Fibroblast of villous mesenchyme (primary cell): Measurements from ENCODE around the gene KRTAP4-16. TPM values are rescaled to one million over a fixed set of nuclear protein-coding genes. Genes with fewer than 3 reads are reported as not detected.
"Not testable (repeated sequence)": the region's sequence is repeated elsewhere in the genome, so short reads cannot be mapped to it uniquely, and the experiment has no call there.

Experiments used
- DNase-seq: peaks from one replicate; pipeline ENCODE4 v3.0.0-alpha.2; 2010; ENCODE audit warnings: low read depth
- H3K4me3 ChIP-seq: 2 replicates; pipeline ENCODE4 v1.5.1; 2011; ENCODE audit warnings: low read depth, mild to moderate bottlenecking, low read length
- total RNA-seq: library from RNA; depleted of rRNA; stranded (reverse); fragments of >200 nt; gene quantifications from 2 replicates; pipeline ENCODE4 v1.2.3, GENCODE V29; 2012
- TF ChIP-seq, protein P1 (sequence below): IDR thresholded peaks from 2 replicates; pipeline ENCODE4 v1.5.1; 2012; ENCODE audit warnings: low read depth, mild to moderate bottlenecking, low read length; ENCODE audit not compliant: insufficient read depth

KRTAP4-16 gene
- total RNA-seq, 1 donor, result not detected

DNA sequence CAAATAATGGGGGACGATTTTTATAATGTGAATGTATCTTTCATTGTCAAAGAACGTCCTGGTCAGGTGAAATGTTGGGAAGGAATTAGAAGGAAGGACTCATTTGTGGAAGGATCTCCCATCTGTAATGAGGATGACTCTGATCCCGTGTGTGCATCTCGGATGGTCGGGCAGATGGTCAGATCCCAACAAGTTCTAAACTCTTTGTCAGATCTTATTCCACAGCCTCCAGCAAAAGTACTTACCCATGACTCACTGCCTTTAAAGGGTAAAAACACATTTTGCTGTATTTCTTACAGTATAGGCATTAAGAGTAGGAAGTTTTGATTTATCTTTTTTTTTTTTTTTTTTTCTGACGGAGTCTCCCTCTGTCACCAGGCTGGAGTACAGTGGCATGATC is 3.5 kb downstream of the KRTAP4-16 start:
- H3K4me3 ChIP-seq, result no peak overlapping the region
- TF ChIP-seq, protein P1, sequence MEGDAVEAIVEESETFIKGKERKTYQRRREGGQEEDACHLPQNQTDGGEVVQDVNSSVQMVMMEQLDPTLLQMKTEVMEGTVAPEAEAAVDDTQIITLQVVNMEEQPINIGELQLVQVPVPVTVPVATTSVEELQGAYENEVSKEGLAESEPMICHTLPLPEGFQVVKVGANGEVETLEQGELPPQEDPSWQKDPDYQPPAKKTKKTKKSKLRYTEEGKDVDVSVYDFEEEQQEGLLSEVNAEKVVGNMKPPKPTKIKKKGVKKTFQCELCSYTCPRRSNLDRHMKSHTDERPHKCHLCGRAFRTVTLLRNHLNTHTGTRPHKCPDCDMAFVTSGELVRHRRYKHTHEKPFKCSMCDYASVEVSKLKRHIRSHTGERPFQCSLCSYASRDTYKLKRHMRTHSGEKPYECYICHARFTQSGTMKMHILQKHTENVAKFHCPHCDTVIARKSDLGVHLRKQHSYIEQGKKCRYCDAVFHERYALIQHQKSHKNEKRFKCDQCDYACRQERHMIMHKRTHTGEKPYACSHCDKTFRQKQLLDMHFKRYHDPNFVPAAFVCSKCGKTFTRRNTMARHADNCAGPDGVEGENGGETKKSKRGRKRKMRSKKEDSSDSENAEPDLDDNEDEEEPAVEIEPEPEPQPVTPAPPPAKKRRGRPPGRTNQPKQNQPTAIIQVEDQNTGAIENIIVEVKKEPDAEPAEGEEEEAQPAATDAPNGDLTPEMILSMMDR, result no peak
- peak; percentile 8 for DNase-seq

DNA sequence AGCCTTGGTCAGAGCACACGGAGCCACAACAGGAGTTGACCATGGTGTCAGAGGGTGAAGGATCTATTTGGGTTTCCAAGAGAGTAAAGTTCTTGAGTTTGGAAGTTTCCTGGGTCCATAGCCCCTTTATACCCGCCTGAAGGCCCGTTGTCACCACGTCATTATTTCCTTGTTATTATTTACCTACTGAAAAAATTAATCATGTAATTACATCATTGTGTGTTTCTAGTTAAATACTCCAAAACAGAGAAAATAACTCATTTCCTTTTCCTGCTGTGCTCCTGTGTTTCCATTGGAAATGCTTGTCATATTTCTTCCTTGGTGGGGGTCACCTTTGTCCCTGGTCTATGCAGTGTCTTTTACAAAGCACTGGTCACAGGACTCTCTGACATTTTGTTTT is 4.0 kb downstream of the KRTAP4-16 start, which contains the start of gene KRTAP4-8:
Gene KRTAP4-8 (minus strand): TSS at position 101 of the 400 bp plus-strand sequence. CDS start 58 bp downstream, at position 43.
- no peak within 1 kb of the TSS for H3K4me3 ChIP-seq
- TF ChIP-seq, protein P1, result no peak
- DNase-seq, result no peak

DNA sequence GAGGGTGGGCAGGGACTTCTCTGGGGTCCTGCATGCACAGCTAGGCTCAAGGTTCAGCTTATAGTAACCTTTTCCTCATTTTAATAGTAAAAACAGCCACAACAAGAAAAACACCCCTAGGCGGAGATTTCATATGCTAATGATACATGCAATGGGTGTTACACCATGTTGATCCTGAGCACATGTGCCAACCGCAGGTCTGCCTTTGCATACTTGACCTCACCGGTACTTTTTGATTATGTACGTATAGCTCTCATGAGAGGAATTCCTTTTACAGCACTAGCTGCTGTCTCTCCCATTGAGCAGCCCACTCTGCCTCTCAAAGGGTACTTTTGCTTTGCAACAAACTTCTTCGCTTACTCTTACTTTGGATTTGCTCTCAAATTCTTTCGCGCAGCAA is 6.0 kb downstream of the KRTAP4-16 start:
- TF ChIP-seq, protein P1, result no peak
- DNase-seq, result no peak

DNA sequence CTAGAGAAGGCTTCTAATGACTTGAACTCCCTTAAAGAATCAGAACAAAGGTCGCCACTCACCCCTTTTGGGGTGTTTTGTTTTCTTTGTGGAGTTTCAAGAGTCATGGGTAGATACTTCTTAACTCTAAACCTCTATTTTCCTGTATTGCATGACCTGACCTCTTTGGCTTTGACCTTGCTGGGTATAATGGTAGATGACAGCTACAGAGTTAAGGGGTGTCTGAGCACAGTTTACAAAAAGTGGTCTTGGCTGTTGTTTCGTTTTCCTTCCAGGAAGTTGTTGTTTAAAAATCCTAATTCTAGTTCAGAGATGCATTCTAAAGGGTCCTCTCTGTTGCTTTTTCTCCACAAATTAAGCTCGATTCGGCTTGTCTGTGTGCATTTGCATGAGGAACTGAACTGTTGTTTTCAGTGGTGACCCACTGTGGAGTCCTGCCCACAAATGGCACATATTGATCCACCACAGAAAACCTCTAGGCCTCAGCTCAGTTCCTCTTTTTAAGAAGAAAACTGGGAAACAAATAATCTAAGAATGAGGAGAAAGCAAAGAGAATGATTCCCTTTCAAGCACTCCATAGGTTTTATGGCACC is 13.2 kb downstream of the KRTAP4-16 start:
- not testable (repeated sequence) for DNase-seq

More for the DNA sequence above, 6.0 kb downstream of the KRTAP4-16 start:
- H3K4me3 ChIP-seq, result no peak overlapping the region

DNA sequence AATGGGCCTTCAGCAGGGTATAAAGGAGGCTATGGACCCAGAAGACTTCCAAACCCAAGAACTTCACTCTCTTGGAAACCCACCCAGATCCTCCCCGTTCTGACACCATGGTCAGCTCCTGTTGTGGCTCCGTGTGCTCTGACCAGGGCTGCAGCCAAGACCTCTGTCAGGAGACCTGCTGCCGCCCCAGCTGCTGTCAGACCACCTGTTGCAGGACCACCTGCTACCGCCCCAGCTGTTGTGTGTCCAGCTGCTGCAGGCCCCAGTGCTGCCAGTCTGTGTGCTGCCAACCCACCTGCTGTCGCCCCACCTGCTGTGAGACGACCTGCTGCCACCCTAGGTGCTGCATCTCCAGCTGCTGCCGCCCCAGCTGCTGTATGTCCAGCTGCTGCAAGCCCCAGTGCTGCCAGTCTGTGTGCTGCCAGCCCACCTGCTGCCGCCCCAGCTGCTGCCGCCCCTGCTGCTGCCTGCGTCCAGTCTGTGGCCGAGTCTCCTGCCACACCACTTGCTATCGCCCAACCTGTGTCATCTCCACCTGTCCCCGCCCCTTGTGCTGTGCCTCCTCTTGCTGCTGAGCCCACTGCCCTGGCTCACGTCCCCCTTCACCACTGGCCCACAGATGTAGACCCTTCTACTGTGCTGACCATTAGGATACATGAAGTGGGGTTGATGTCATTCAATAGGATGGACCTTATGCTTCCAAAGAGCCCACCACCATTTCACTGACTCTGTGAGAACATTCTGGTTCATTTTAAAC is 17.7 kb downstream of the KRTAP4-16 start, which contains the start of gene KRTAP4-7:
Gene KRTAP4-7 (plus strand): TSS at position 51 of the 757 bp plus-strand sequence. CDS start 57 bp downstream, at position 108.
- not testable (repeated sequence) for H3K4me3 ChIP-seq, DNase-seq

More for the DNA sequence above, 13.2 kb downstream of the KRTAP4-16 start:
- not testable (repeated sequence) for H3K4me3 ChIP-seq

DNA sequence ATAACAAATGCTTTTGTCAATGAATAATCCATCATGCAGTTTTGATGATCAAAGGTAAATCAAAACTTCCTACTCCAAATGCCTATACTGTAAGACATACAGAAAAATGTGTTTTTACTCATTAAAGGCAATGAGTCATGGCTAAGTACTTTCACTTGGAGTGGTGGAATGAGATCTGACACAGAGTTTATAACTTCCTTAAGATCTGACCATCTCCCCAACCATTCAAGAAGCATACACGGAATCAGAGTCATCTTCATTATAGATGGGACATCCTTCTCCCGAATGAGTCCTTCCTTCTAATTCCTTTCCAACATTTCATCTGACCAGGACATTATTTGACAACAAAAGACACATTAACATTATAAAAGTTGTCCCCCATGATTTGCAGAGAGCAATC is 18.6 kb downstream of the KRTAP4-16 start:
- DNase-seq, H3K4me3 ChIP-seq: not testable (repeated sequence)

DNA sequence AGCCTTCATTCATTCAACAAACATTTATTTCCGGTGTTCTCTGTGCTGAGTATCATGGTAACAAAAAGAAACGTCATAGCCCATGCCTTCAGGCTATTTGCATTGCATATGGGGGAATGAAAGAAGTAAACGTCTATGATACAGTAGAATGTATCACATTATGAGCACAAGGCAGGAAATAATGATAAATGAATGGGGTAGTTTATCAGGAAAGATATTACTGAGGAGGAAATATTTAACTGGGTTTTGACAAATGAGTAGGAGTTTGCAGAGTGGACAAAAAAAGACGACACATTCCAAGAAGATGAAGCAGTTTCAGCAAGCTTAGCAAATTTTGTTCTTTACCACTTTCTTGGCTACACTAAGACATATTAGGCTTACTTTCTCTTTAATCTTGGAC is 19.4 kb downstream of the KRTAP4-16 start:
- H3K4me3 ChIP-seq, result no peak overlapping the region
- TF ChIP-seq, protein P1, result no peak
- no peak for DNase-seq

DNA sequence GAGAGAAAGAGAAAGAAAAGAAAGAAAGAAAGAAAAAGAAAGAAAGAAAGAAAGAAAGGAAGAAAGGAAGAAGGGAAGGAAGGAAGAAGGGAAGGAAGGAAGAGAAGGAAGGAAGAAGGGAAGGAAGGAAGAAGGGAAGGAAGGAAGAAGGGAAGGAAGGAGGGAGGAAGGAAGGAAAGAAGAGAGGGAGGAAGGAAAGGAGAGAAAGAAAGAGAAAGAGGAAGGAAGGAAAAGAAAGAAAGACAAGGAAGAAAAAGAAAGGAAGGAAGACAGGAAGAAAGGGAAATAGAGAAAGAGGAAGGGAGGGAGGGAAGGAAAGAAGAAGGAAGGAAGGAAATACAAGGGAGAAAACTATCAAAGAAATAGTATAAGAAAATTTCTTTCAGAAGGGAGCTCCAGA is 25.2 kb downstream of the KRTAP4-16 start:
- TF ChIP-seq, protein P1, result no peak
- no peak for DNase-seq
- H3K4me3 ChIP-seq, result no peak overlapping the region
